PFSK-1 (cell line): ENCODE data around the gene GGCX.

Experiments used
- FOXP2 ChIP-seq: optimal IDR thresholded peaks from 2 replicates; pipeline ENCODE3; 2011; ENCODE audit warnings: borderline replicate concordance, control low read depth, inconsistent platforms; ENCODE audit not compliant: insufficient read depth; ENCODE audit errors: extremely low read length, extremely low read depth
- POLR2AphosphoS5 ChIP-seq: IDR thresholded peaks from 2 replicates; pipeline ENCODE4 v1.6.1; 2012; ENCODE audit warnings: low read depth, mild to moderate bottlenecking, control low read depth, low read length, moderate library complexity
- REST ChIP-seq, 2 experiments: IDR thresholded peaks; 2 replicates each; pipeline versions ENCODE4 v1.6.1 to v1.8.0; 2011 to 2012; ENCODE audit warnings: low read depth in 2 of 2, low read length in 2 of 2, control low read depth in 1 of 2, inconsistent platforms in 1 of 2, mild to moderate bottlenecking in 1 of 2, moderate library complexity in 1 of 2; ENCODE audit not compliant: insufficient read depth in 1 of 2
- SIN3A ChIP-seq: IDR thresholded peaks from 2 replicates; pipeline ENCODE4 v1.6.1; 2012; ENCODE audit warnings: mild to moderate bottlenecking, low read length, moderate library complexity, borderline replicate concordance; ENCODE audit not compliant: insufficient read depth
- TAF1 ChIP-seq: IDR thresholded peaks from 2 replicates; pipeline ENCODE4 v1.6.1; 2012; ENCODE audit warnings: low read length, control low read depth, borderline replicate concordance; ENCODE audit not compliant: insufficient read depth

GRCh38 chr2:85597241-85597640 lies 35.9 kb upstream of the GGCX start:
- TF ChIP-seq POLR2AphosphoS5 (no peak), TAF1 (no peak), SIN3A (no peak), REST (IDR thresholded peaks at IDR 0.05; ENCODE audit: insufficient read depth in 1 of 2, low read depth in 2 of 2, low read length in 2 of 2) (no peak), FOXP2 (no peak)
